C4-2B (cell line): ENCODE measurements around the gene S100A3.

Source experiments
- H3K27ac ChIP-seq: fragments of 450-650 bp; 2 replicates; pipeline ENCODE4 v1.5.1; 2017
- CTCF ChIP-seq: fragments of 450-650 bp; conservative IDR thresholded peaks from 2 replicates; pipeline ENCODE4 v1.5.1; 2017; ENCODE audit warnings: mild to moderate bottlenecking
- ZFX ChIP-seq: fragments of 450-650 bp; IDR thresholded peaks from 2 replicates; pipeline ENCODE4 v1.6.1; 2017

Gene S100A3

GRCh38 chr1:153534226-153534924, 14.7 kb downstream of the S100A3 start:
- H3K27ac ChIP-seq, result no peak overlapping the region
- TF ChIP-seq ZFX (no peak), CTCF (no peak)

DNA sequence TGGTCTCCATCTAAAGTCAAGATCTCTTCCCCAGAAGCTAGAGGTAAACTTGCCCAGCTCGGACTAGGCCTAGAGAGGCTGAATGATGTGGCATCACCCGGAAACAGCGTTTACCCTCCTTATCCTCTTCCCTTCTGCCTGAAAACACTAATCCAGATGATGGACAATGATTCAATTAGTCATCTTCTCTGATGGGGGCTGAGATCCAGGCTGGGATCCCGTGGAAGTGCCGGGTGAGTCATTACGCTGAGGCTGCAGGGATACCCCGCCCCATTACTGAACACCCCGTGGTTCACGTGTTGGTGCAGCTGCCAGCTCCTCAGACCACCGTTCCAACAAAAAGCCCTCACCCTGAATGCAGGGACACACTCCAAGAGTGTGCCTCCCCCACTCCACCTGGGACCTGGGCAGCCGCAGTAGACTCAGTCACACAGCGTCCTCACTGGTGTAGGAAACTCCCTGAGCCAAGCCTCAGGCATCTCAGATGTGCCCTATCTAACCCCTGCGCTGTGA, 15.3 kb downstream of the S100A3 start:
- H3K27ac ChIP-seq, result no peak overlapping the region
- no peak for TF ChIP-seq CTCF
- no peak for TF ChIP-seq ZFX

DNA sequence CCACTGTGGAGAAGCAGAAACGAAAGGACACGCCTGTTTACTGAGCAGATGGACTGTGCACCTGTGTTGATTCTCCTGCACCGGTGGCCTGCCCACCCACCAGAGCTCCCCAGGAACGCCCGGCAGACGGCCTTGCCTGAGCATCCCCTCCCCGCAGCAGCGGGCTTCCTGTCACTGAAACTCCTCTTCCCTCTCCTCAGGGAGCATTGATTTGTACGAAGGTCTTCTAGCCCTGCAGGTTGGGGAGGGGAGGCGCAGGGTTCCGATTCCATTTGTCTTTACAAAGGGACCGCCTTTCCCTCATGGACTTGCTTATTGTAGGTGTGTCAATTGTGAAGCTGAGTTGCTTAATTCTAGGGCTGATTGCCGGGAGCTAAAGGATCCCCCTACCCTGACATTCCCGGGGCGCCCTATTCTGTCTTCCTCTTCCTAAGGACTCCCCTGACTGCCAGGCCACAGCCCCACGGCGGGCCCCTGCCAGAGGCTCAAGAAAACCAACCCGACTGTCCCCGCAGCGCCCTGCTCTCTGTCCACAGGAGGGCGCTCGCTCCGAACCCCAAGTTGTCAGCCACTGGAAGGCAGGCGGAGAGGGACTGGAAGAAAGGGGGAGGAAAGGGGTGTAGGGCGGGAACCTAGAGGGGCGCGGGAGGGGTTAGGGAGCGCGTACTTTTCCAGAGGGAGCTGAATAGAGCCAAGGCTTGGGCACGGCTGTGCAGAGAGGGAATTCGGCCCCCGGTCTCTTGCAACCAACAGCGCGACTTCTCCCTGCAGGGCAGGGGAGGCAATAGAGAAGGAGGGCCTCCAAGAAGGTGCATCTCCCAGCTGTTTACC, 16.1 kb downstream of the S100A3 start:
- no peak overlapping the region for H3K27ac ChIP-seq
- TF ChIP-seq CTCF (no peak; the same call in 1 of the 2 replicates), ZFX (no peak)

DNA sequence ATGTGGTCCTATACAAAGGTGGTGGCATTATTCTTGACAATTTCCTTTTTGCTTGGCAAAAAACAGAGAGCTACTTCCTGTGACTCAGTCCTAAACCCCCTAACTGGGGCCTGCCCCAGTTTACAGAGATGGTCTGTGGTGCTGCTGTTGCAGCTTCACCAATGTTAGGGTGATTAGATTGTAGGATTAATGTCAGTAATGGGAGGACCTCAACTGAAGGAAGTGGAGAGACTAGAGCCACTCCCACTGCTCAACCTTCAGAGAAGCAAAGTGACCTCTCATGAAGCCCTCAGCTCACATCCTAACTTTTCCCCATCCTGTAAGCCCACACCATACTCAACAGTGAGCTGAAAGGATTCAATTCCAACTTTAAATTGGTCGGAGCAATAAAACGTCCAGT, 16.9 kb downstream of the S100A3 start:
- no peak overlapping the region for H3K27ac ChIP-seq
- TF ChIP-seq ZFX (no peak), CTCF (no peak)

GRCh38 chr1:153531638-153532037, 17.4 kb downstream of the S100A3 start:
- no peak for TF ChIP-seq ZFX
- H3K27ac ChIP-seq, result no peak overlapping the region

GRCh38 chr1:153527683-153528040, 21.4 kb downstream of the S100A3 start:
- TF ChIP-seq ZFX, result no peak
- no peak for TF ChIP-seq CTCF
- H3K27ac ChIP-seq, result no peak overlapping the region

DNA sequence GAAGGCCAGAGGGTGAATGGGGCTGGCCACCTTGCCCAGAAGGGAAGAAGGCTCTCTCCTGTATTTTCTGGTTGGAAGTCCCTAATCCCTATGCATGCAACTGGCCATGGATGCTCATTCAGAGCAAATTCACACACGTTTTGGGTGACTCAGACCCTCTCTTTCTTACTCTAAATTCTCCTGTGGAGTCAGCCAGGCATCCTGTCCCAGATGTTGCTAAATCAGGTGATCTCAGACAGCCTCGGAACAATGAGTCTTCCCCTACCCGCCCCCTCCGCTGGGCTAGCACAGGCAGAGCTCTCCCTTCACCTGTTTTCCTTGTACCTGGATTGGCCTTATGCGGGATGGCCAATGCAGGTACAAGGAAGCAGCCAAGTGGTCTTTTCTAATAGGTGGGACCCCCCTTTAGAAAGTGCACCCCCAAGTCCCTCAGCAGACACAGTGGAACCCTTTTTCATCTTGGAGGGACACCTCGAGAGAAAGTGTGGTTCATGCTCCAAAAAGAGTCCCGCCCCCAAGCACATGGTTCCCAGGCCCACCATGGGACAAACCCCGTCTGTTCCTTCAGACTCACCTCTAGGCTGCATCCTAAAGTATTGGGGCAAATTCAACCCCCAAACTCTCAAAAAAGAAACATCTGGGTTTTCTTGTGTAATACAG, 21.9 kb downstream of the S100A3 start:
- no peak for TF ChIP-seq CTCF
- TF ChIP-seq ZFX, result no peak
- no peak overlapping the region for H3K27ac ChIP-seq
